Parietal lobe (tissue), 2 donors: ENCODE measurements around the gene TPPP3. TPM values are rescaled to one million over a fixed set of nuclear protein-coding genes. Genes with fewer than 3 reads are reported as not detected.

Experiments used
- small RNA-seq: library from RNA; depleted of rRNA; stranded (forward); fragments of <200 nt; gene quantifications from one replicate; pipeline ENCODE3, GENCODE V24; 2014; ENCODE audit warnings: low replicate concordance
- total RNA-seq: library from RNA; depleted of rRNA; stranded (reverse); fragments of >200 nt; gene quantifications from one replicate; pipeline ENCODE4 v1.2.3, GENCODE V29; 2014

TPPP3 gene
- 3.8 TPM for total RNA-seq

DNA sequence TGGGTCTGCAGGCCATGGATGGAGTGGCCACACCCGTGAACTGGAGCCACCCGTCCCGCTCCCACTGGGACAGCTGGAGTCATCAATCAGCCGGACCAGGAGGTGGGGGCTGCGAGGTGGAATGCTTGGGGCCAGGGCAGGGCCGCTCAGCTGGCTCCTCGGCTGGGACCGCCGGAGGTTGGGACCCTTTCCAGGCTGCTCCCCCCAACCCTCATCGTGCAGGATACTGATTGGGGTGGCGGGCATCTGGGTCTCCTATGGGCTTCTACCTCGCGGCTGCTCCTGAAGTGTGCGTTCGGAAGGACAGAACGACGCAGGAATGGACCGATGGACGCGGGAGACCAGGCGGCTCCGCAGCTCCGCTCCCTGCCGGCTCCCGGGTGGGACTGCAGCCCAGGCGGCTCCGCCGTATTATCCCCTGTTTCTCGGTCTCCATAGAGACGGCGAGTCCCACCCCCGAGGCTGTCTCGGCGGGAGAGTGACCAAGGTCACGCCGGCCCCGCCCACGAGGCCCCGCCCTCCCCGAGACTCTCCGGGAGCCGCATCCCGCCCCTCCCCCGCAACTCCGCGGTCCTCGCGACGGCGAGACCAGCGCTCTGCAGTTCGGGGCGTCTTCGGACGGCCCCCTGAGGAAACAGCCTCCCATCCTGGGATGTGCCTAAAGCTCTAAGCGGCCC lies at the start of gene TPPP3:
TSS of gene TPPP3 (minus strand) at position 388 of the 677 bp plus-strand sequence. CDS start 2,387 bp downstream, outside the sequence.

DNA sequence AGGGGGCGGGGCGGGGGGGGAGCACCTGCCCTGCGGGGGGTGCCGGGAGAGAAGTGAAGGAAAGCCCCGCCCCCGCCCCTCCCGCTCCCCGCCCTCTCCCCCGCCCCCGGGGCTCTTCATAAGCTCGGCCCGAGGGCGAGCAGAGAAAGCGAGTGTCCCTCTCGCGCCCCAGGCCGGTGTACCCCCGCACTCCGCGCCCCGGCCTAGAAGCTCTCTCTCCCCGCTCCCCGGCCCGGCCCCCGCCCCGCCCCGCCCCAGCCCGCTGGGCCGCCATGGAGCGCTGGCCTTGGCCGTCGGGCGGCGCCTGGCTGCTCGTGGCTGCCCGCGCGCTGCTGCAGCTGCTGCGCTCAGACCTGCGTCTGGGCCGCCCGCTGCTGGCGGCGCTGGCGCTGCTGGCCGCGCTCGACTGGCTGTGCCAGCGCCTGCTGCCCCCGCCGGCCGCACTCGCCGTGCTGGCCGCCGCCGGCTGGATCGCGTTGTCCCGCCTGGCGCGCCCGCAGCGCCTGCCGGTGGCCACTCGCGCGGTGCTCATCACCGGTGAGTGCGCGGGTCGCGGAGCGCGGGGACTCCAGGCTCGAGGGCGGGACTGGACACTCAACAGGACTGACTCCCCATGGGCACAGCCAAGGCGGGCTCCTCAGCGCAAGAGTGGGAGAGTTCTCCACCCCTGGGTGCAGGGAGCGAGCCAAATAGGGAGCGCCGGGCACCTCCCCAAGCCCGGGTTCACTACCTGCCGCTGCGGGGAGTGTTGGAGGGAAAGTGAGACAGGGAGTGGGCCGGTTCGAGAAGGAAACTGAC lies 37.9 kb upstream of the TPPP3 start, which contains the start of gene HSD11B2:
TSS of gene HSD11B2 (plus strand) at position 145 of the 798 bp plus-strand sequence. CDS start at position 273, 128 bp downstream.

DNA sequence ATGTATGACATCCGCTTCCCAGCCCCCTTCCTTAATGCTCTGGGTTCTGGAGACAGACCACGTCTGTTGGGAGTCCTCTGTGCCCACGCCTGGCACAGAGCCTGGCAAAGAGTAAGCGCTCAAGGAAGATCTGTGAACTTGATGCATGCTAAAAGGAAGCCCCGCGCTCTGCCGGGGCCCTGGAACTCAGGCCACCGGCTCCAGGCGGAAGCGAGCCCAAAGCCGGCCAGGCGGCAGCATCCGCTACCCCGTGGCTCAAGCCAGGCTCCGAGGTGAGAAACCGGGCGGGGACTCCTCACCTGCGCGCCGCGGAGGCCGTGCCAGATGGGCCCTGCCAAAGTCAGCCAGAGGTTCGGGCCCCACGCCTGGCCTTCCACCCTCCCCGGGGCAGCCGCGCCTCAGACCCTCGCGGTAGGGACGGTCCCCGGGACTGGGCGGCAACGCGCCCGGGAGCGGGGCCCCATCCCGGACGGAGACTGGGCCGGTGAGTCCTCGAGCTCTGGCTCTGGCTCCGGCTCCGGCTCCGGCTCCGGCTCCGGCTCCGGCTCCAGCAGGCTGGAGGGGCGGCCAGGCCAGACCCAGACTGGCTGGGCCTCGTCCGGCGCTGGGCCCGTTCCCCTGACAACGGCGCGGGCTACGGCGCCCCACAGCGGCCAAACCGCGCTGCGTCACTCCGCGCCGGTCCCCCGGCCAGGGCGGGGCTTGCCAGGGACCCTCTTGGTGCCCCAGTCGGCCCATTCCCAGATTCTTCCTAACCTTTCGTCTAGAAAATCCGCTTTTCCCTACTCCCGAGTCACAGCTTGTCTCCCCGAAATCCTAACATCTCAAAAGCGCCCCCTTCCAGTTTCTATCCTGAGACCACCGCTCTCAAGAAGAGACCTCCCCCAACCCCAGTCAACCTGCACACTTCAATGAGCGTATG lies 22.8 kb upstream of the TPPP3 start, which contains the start of gene ZDHHC1:
TSS of gene ZDHHC1 (minus strand) at position 606 of the 922 bp plus-strand sequence. CDS start 8,702 bp downstream, outside the sequence.

Small RNAs within 50 kb of the gene (small RNA-seq; reads per million reads assigned to genes)
- not detected for gene RNU1-123P

Other genes with a start within 250 kb of the TPPP3 start
- 0.63 TPM for gene B3GNT9, start 242.5 kb downstream of the TPPP3 start, total RNA-seq
- gene TRADD, start 233.6 kb downstream of the TPPP3 start, total RNA-seq: 0.31 TPM
- gene FBXL8, start 233.5 kb downstream of the TPPP3 start, total RNA-seq: 1.6 TPM
- gene HSF4, start 228.8 kb downstream of the TPPP3 start, total RNA-seq: 11.3 TPM
- 3.4 TPM for gene NOL3, start 223.0 kb downstream of the TPPP3 start, total RNA-seq
- 106 TPM for gene MATCAP1, start 209.5 kb downstream of the TPPP3 start, total RNA-seq
- 0.63 TPM for gene EXOC3L1, start 203.4 kb downstream of the TPPP3 start, total RNA-seq
- gene E2F4, start 201.3 kb downstream of the TPPP3 start, total RNA-seq: 41.0 TPM
- 0.94 TPM for gene ELMO3, start 194.4 kb downstream of the TPPP3 start, total RNA-seq
- 27.2 TPM for gene TMEM208, start 166.4 kb downstream of the TPPP3 start, total RNA-seq
- 1.9 TPM for gene FHOD1, start 146.0 kb downstream of the TPPP3 start, total RNA-seq
- gene SLC9A5, start 144.5 kb downstream of the TPPP3 start, total RNA-seq: 0.94 TPM
- 3.4 TPM for gene PLEKHG4, start 114.0 kb downstream of the TPPP3 start, total RNA-seq
- 0.31 TPM for gene KCTD19, start 66.8 kb downstream of the TPPP3 start, total RNA-seq
- 3.1 TPM for gene LRRC36, start 66.7 kb downstream of the TPPP3 start, total RNA-seq
- 5.0 TPM for gene ZDHHC1, start 23.0 kb upstream of the TPPP3 start, total RNA-seq
- not detected for gene HSD11B2, start 37.6 kb upstream of the TPPP3 start, total RNA-seq
- gene ATP6V0D1, start 87.7 kb upstream of the TPPP3 start, total RNA-seq: 91.4 TPM
- not detected for gene AGRP, start 90.0 kb upstream of the TPPP3 start, total RNA-seq
- gene RIPOR1, start 135.3 kb upstream of the TPPP3 start, total RNA-seq: 61.3 TPM
- gene CTCF, start 169.0 kb upstream of the TPPP3 start, total RNA-seq: 61.7 TPM